ENCODE data around the gene PLXNA1. TPM values are rescaled to one million over a fixed set of nuclear protein-coding genes. Genes with fewer than 3 reads are reported as not detected.

PLXNA1 gene
- total RNA-seq, 1 experiment from 2014 or later, result 30.3 TPM

DNA sequence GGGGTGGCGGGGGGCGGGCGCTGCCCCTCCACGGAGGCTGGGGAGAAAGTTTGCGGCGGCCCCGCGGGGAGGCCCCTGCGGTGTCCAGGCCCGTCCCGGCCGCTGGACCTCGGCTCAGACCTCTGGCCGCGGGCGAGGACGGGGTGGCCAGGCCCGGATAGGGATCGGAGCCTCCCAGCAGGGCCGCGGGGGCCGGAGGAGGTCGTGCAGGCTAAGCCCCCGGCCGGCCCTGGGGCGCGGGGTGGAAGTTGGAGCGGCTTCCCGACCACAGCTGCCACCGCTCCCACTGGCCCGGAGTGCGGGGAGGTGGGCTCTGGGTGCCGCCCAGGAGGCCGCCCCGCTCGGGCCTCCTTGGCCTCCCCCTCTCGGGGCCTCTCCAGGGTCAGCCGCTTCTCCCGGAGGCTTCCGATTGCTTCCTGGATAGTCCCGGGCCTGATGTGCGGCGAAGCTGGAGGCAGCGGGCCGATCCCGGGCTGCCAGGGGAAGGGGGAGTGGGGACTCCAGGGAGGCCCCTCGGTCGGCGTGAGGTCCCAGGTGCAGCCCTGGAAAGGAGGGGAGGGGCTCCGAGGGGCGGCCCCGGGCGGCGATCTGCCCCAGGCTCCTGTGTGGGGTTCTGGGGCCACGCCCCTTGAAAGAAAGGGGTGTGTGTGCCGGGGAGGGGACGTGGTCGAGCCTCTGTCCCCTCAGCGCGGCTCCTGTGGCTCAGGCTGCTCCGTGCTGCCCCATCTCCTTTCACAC lies 907 bp downstream of the PLXNA1 start:
- CTCF ChIA-PET, result no interaction called here
- intact Hi-C loops (cut with micrococcal nuclease), result loop anchor here (5.0 to 10.0 kb wide), 2 partner anchors 318 to 471 kb away; no protein-coding TSS in a partner anchor
- Histone ChIP-seq H4K20me1 (ENCODE audit: insufficient read depth) (no peaks in the 10 kb centered on the region), H2AFZ (ENCODE audit: low read depth, low read length, poor library complexity, severe bottlenecking) (no peak overlapping the region), H3K4me1 (ENCODE audit: control insufficient read depth in 1 of 2, insufficient read depth in 2 of 2, low read length in 2 of 2) (peaks cover 2 to 19% of the 10 kb centered on the region in 2 experiments; a peak in 3 of 4 replicates), H3K36me3 (ENCODE audit: control insufficient read depth in 1 of 2, insufficient read depth in 2 of 2, low read length in 2 of 2) (no peaks in the 10 kb centered on the region), H3K79me2 (ENCODE audit: insufficient read depth, low read length) (peaks cover 40% of the 10 kb centered on the region), H3K9me3 (ENCODE audit: control insufficient read depth in 1 of 2, insufficient read depth in 1 of 2, low read depth in 1 of 2, low read length in 2 of 2) (no peaks in the 10 kb centered on the region), H3K27ac (ENCODE audit: low read depth, low read length) (peak overlapping the region; percentile 67; the same call in 1 of the 2 replicates), H3K9me2 (ENCODE audit: insufficient read depth) (no peaks in the 10 kb centered on the region), H3K27me3 (ENCODE audit: insufficient read depth, low read length) (no peaks in the 10 kb centered on the region), H3K9ac (ENCODE audit: low read length) (peak overlapping the region; percentile 72), H3K4me2 (ENCODE audit: low read length) (peak overlapping the region; percentile 88), H3K4me3 (replicated peaks in 1 of 2; ENCODE audit: low read depth in 1 of 2, low read length in 2 of 2) (peak overlapping the region; percentile 67 to 74)
- TF ChIP-seq SP1 (IDR thresholded peaks at IDR 0.05; ENCODE audit: low read depth) (no peak), ZFX (IDR thresholded peaks at IDR 0.05) (peak; percentile 77)
- POLR2A ChIA-PET, result no interaction called here
- RAD21 ChIA-PET (ENCODE audit: low non-redundant PET in 1 of 2, low total read pairs in 2 of 2, uncharacterized antibody in 2 of 2, unreplicated experiment in 2 of 2), result no interaction called here
- no peak for DNase-seq (ENCODE audit: low read depth, low spot score)
- ATAC-seq, result peak; percentile 18
- BruUV-seq (replicated peaks), result no TSS peak

- H3K4me2 ChIP-seq (ENCODE audit: low read length), result peak overlapping the region; percentile 88
- DNase-seq (ENCODE audit: low read depth, low spot score), result no peak
- H3K27me3 ChIP-seq (ENCODE audit: insufficient read depth, low read length), result no peaks in the 10 kb centered on the region
- peaks cover 2 to 19% of the 10 kb centered on the region in 2 experiments; a peak in 3 of 4 replicates for H3K4me1 ChIP-seq (ENCODE audit: control insufficient read depth in 1 of 2, insufficient read depth in 2 of 2, low read length in 2 of 2)
- BruUV-seq (replicated peaks), result TSS peak; percentile 32
- intact Hi-C loops (cut with micrococcal nuclease), result loop anchor here (5.0 to 10.0 kb wide), 2 partner anchors 318 to 470 kb away; no protein-coding TSS in a partner anchor
- no peak for TF ChIP-seq REST (IDR thresholded peaks at IDR 0.05; ENCODE audit: low read depth)
- no peak for TF ChIP-seq RAD21 (IDR thresholded peaks at IDR 0.05; ENCODE audit: low read depth)
- no peak for TF ChIP-seq EGR1 (IDR thresholded peaks at IDR 0.05; ENCODE audit: low read depth)
- TF ChIP-seq ZNF274 (IDR thresholded peaks at IDR 0.05; ENCODE audit: low read depth, low read length), result no peak
- no peak for TF ChIP-seq ZBTB33 (IDR thresholded peaks at IDR 0.05; ENCODE audit: extremely low read depth, insufficient replicate concordance, low read length)
- TF ChIP-seq POLR2AphosphoS5 (IDR thresholded peaks at IDR 0.05; ENCODE audit: low read depth, low read length), result no peak
- TF ChIP-seq JUND (IDR thresholded peaks at IDR 0.05), result no peak
- H3K9me2 ChIP-seq (ENCODE audit: insufficient read depth), result no peaks in the 10 kb centered on the region
- H3K27ac ChIP-seq (ENCODE audit: low read depth, low read length), result peak overlapping the region; percentile 67; the same call in 1 of the 2 replicates
- H2AFZ ChIP-seq (ENCODE audit: low read depth, low read length, poor library complexity, severe bottlenecking), result no peak overlapping the region
- H3K4me3 ChIP-seq (replicated peaks in 1 of 2; ENCODE audit: low read depth in 1 of 2, low read length in 2 of 2), result peak overlapping the region; percentile 67 to 74
- no peak for ATAC-seq
- no peaks in the 10 kb centered on the region for H3K9me3 ChIP-seq (ENCODE audit: control insufficient read depth in 1 of 2, insufficient read depth in 1 of 2, low read depth in 1 of 2, low read length in 2 of 2)
- no peaks in the 10 kb centered on the region for H4K20me1 ChIP-seq (ENCODE audit: insufficient read depth)
- CTCF ChIA-PET, result no interaction called here
- H3K36me3 ChIP-seq (ENCODE audit: control insufficient read depth in 1 of 2, insufficient read depth in 2 of 2, low read length in 2 of 2), result no peaks in the 10 kb centered on the region; a peak in 1 of 4 replicates
- peak overlapping the region; percentile 72 for H3K9ac ChIP-seq (ENCODE audit: low read length)
- RAD21 ChIA-PET (ENCODE audit: low non-redundant PET in 1 of 2, low total read pairs in 2 of 2, uncharacterized antibody in 2 of 2, unreplicated experiment in 2 of 2), result no interaction called here
- POLR2A ChIA-PET, result no interaction called here
- H3K79me2 ChIP-seq (ENCODE audit: insufficient read depth, low read length), result peaks cover 44% of the 10 kb centered on the region
Observed at GRCh38 chr3:126984391-126985131, 1.6 kb downstream of the PLXNA1 start.
